HCT116 (cell line): ENCODE measurements around the gene PRDX3. TPM values are rescaled to one million over a fixed set of nuclear protein-coding genes. Genes with fewer than 3 reads are reported as not detected.

Experiments used
- ATAC-seq: fragments of 200-7000 bp; cut with Tn5 transposase; 2 replicates; pipeline ENCODE4 v1.9.1; 2020; ENCODE audit warnings: mild to moderate bottlenecking, moderate library complexity
- BruUV-seq: library from RNA; stranded (reverse); fragments of 400-500 nt; replicated peaks from 2 replicates; lab custom pipeline; 2021; lab: Mats Ljungman, UMichigan
- CTCF ChIA-PET: fragments of 300-600 bp; sonication (Branson Sonifier 250); formaldehyde crosslinking; loops from one replicate; lab custom pipeline; 2021; ENCODE audit warnings: antibody characterized with exemption; lab: Charles Lee
- POLR2A ChIA-PET: fragments of 300-600, 350-600 bp; sonication (Branson Sonifier 250); formaldehyde crosslinking; loops from one replicate; lab custom pipeline; 2021; ENCODE audit warnings: antibody characterized with exemption; lab: Charles Lee
- RAD21 ChIA-PET, 2 experiments: fragments of 300-600 bp; sonication (Branson Sonifier 250); formaldehyde crosslinking; loops; one replicate each; lab custom pipeline; 2023; ENCODE audit warnings: low total read pairs in 2 of 2; ENCODE audit not compliant: uncharacterized antibody in 2 of 2, unreplicated experiment in 2 of 2, low non-redundant PET in 1 of 2; lab: Charles Lee
- DNase-seq: peaks from one replicate; pipeline ENCODE4 v3.0.0-alpha.2; 2010; ENCODE audit warnings: low read depth, low spot score
- H2AFZ ChIP-seq: fragments of 200-600 bp; shearing (Covaris generic), sonication (generic); 2 replicates; pipeline ENCODE4 v1.6.1; 2017; ENCODE audit warnings: low read depth, mixed run types, mixed read lengths, antibody characterized with exemption, low read length; ENCODE audit not compliant: poor library complexity, severe bottlenecking
- H3K27ac ChIP-seq: 2 replicates; pipeline ENCODE4 v1.5.1; 2012; ENCODE audit warnings: low read depth, low read length
- H3K27me3 ChIP-seq: fragments of 200-600 bp; sonication (generic); 2 replicates; pipeline ENCODE4 v1.6.1; 2016; ENCODE audit warnings: mixed run types, low read length, mixed read lengths; ENCODE audit not compliant: insufficient read depth
- H3K36me3 ChIP-seq, 2 experiments: fragments of 200-500 bp in 1 of 2; fragments of 200-600 bp in 1 of 2; sonication (Bioruptor generic) in 1 of 2; sonication (generic) in 1 of 2; 2 replicates each; pipeline versions ENCODE4 v1.5.1 to v1.6.1; 2014 to 2016; ENCODE audit warnings: low read length in 2 of 2, inconsistent platforms in 1 of 2, mixed read lengths in 1 of 2, mixed run types in 1 of 2; ENCODE audit not compliant: insufficient read depth in 2 of 2, control insufficient read depth in 1 of 2
- H3K4me1 ChIP-seq, 2 experiments: fragments of 200-600 bp in 1 of 2; sonication (generic) in 1 of 2; 2 replicates each; pipeline versions ENCODE4 v1.5.1 to v1.6.1; 2012 to 2017; ENCODE audit warnings: low read length in 2 of 2, inconsistent platforms in 1 of 2, mild to moderate bottlenecking in 1 of 2, mixed read lengths in 1 of 2, mixed run types in 1 of 2, moderate library complexity in 1 of 2; ENCODE audit not compliant: insufficient read depth in 2 of 2, control insufficient read depth in 1 of 2
- H3K4me2 ChIP-seq: fragments of 200-600 bp; sonication (generic); 2 replicates; pipeline ENCODE4 v1.6.1; 2017; ENCODE audit warnings: mixed run types, low read length, mixed read lengths
- H3K4me3 ChIP-seq, 2 experiments: fragments of 200-600 bp in 1 of 2; sonication (generic) in 1 of 2; replicated peaks in 1 of 2; 2 replicates each; pipeline ENCODE4 v1.5.1; 2011 to 2016; ENCODE audit warnings: low read length in 2 of 2, control low read depth in 1 of 2, low read depth in 1 of 2, mild to moderate bottlenecking in 1 of 2, mixed read lengths in 1 of 2, mixed run types in 1 of 2
- H3K79me2 ChIP-seq: fragments of 200-600 bp; sonication (generic); 2 replicates; pipeline ENCODE4 v1.6.1; 2017; ENCODE audit warnings: mild to moderate bottlenecking, mixed run types, low read length, moderate library complexity, mixed read lengths; ENCODE audit not compliant: insufficient read depth
- H3K9ac ChIP-seq: fragments of 200-600 bp; sonication (generic); 2 replicates; pipeline ENCODE4 v1.6.1; 2016; ENCODE audit warnings: low read length, mixed read lengths
- H3K9me2 ChIP-seq: fragments of 200-600 bp; sonication (generic), shearing (Covaris generic); 2 replicates; pipeline ENCODE4 v1.6.1; 2017; ENCODE audit warnings: mixed run types, mild to moderate bottlenecking, moderate library complexity; ENCODE audit not compliant: insufficient read depth
- H3K9me3 ChIP-seq, 2 experiments: fragments of 200-500 bp in 1 of 2; fragments of 200-600 bp in 1 of 2; sonication (Bioruptor generic) in 1 of 2; sonication (generic) in 1 of 2; 2 replicates each; pipeline ENCODE4 v1.6.1; 2014 to 2017; ENCODE audit warnings: low read length in 2 of 2, mixed read lengths in 2 of 2, inconsistent platforms in 1 of 2, low read depth in 1 of 2, mild to moderate bottlenecking in 1 of 2, mixed run types in 1 of 2, moderate library complexity in 1 of 2; ENCODE audit not compliant: control insufficient read depth in 1 of 2, insufficient read depth in 1 of 2
- H4K20me1 ChIP-seq: fragments of 200-600 bp; sonication (generic), shearing (Covaris generic); 2 replicates; pipeline ENCODE4 v1.6.1; 2017; ENCODE audit warnings: mixed run types, mild to moderate bottlenecking, moderate library complexity; ENCODE audit not compliant: insufficient read depth
- ATF3 ChIP-seq: IDR thresholded peaks from 2 replicates; pipeline ENCODE4 v1.6.1; 2012
- CEBPB ChIP-seq: IDR thresholded peaks from 2 replicates; pipeline ENCODE4 v1.6.1; 2012; ENCODE audit warnings: low read depth
- CTCF ChIP-seq, 3 experiments: fragments of 200-600 bp in 1 of 3; sonication (generic) in 1 of 3; IDR thresholded peaks in 2 of 3; conservative IDR thresholded peaks in 1 of 3; 2 replicates each; pipeline ENCODE4 v1.5.1; 2012 to 2017; ENCODE audit warnings: low read depth in 2 of 3, low read length in 2 of 3, antibody characterized with exemption in 1 of 3, borderline replicate concordance in 1 of 3, control low read depth in 1 of 3, mild to moderate bottlenecking in 1 of 3, mixed read lengths in 1 of 3, mixed run types in 1 of 3, moderate library complexity in 1 of 3; ENCODE audit not compliant: insufficient read depth in 1 of 3
- EGR1 ChIP-seq: IDR thresholded peaks from 2 replicates; pipeline ENCODE4 v1.6.1; 2012; ENCODE audit warnings: low read depth
- EZH2 ChIP-seq: fragments of 200-600 bp; sonication (generic); IDR thresholded peaks from 2 replicates; pipeline ENCODE4 v1.6.1; 2017; ENCODE audit warnings: antibody characterized with exemption, mixed run types
- FOSL1 ChIP-seq: IDR thresholded peaks from 2 replicates; pipeline ENCODE4 v1.6.1; 2012; ENCODE audit warnings: low read depth
- POLR2AphosphoS5 ChIP-seq: IDR thresholded peaks from 2 replicates; pipeline ENCODE4 v1.6.1; 2011; ENCODE audit warnings: mild to moderate bottlenecking, low read depth, low read length, moderate library complexity
- SIN3A ChIP-seq: IDR thresholded peaks from 2 replicates; pipeline ENCODE4 v1.6.1; 2012; ENCODE audit warnings: low read depth
- SP1 ChIP-seq: IDR thresholded peaks from 2 replicates; pipeline ENCODE4 v1.6.1; 2012; ENCODE audit warnings: low read depth
- SRF ChIP-seq: IDR thresholded peaks from 2 replicates; pipeline ENCODE4 v1.6.1; 2012; ENCODE audit warnings: low read depth
- YY1 ChIP-seq: IDR thresholded peaks from 2 replicates; pipeline ENCODE4 v1.6.1; 2011; ENCODE audit warnings: low read length, low read depth, moderate library complexity, mild to moderate bottlenecking; ENCODE audit not compliant: insufficient replicate concordance; ENCODE audit errors: extremely low read depth
- ZBTB33 ChIP-seq: IDR thresholded peaks from 2 replicates; pipeline ENCODE4 v1.6.1; 2011; ENCODE audit warnings: mild to moderate bottlenecking, low read length, moderate library complexity; ENCODE audit not compliant: insufficient replicate concordance; ENCODE audit errors: extremely low read depth
- ZNF274 ChIP-seq: fragments of 200-500 bp; sonication (Bioruptor generic); IDR thresholded peaks from 2 replicates; pipeline ENCODE4 v1.6.1; 2014; ENCODE audit warnings: mild to moderate bottlenecking, low read depth, low read length, inconsistent platforms
- intact Hi-C: fragments of 100-400 bp; cut with micrococcal nuclease; formaldehyde crosslinking; loops from 2 replicates; pipeline ENCODE4 v1.10.0; 2022
- total RNA-seq: library from RNA; stranded (reverse); gene quantifications from one replicate; pipeline ENCODE4 v1.2.1, GENCODE V29; 2021; ENCODE audit not compliant: unreplicated experiment
- TF ChIP-seq, protein P1 (sequence below): IDR thresholded peaks from 2 replicates; pipeline ENCODE4 v1.6.1; 2012; ENCODE audit warnings: low read depth
- TF ChIP-seq, protein P2 (sequence below): IDR thresholded peaks from 2 replicates; pipeline ENCODE4 v1.6.1; 2012

The PRDX3 gene
- total RNA-seq, 1 experiment from 2014 or later: 281 TPM

DNA sequence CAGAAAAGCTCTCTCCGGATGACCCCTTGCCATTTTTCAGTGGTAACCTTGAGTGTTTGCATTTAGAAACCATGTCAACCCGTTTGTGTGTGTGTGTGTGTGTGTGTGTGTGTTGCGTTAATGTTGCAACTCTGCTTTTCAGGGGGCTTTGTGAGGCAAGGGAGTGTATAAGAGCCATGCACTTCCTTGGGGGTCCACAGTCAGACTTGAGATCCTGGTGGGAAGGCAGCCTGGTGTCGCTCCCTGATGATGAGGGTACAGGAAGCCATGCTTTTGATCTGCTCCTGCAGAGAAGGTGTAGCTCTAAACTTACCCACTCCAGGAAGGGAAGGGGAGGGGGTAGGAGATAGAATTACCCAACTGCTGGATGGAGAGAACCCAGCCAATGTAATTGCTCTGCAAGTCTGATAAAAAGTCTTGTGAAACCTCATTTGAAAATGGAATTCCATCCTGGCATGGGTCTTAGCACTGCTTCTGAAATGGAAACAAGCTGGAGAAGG lies 39.4 kb upstream of the PRDX3 start:
- Histone ChIP-seq H3K9ac (no peak overlapping the region), H3K27ac (no peak overlapping the region), H3K4me3 (no peak overlapping the region)
- POLR2A ChIA-PET: no interaction called here
- TF ChIP-seq SRF: no peak
- no peak for TF ChIP-seq POLR2AphosphoS5
- TF ChIP-seq SP1: no peak
- no peak for TF ChIP-seq EZH2
- TF ChIP-seq ATF3: no peak
- no peak for TF ChIP-seq CEBPB
- no peak for TF ChIP-seq YY1
- TF ChIP-seq SIN3A: no peak
- TF ChIP-seq, protein P1, sequence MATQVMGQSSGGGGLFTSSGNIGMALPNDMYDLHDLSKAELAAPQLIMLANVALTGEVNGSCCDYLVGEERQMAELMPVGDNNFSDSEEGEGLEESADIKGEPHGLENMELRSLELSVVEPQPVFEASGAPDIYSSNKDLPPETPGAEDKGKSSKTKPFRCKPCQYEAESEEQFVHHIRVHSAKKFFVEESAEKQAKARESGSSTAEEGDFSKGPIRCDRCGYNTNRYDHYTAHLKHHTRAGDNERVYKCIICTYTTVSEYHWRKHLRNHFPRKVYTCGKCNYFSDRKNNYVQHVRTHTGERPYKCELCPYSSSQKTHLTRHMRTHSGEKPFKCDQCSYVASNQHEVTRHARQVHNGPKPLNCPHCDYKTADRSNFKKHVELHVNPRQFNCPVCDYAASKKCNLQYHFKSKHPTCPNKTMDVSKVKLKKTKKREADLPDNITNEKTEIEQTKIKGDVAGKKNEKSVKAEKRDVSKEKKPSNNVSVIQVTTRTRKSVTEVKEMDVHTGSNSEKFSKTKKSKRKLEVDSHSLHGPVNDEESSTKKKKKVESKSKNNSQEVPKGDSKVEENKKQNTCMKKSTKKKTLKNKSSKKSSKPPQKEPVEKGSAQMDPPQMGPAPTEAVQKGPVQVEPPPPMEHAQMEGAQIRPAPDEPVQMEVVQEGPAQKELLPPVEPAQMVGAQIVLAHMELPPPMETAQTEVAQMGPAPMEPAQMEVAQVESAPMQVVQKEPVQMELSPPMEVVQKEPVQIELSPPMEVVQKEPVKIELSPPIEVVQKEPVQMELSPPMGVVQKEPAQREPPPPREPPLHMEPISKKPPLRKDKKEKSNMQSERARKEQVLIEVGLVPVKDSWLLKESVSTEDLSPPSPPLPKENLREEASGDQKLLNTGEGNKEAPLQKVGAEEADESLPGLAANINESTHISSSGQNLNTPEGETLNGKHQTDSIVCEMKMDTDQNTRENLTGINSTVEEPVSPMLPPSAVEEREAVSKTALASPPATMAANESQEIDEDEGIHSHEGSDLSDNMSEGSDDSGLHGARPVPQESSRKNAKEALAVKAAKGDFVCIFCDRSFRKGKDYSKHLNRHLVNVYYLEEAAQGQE: no peak
- TF ChIP-seq ZNF274: no peak
- TF ChIP-seq, protein P2, sequence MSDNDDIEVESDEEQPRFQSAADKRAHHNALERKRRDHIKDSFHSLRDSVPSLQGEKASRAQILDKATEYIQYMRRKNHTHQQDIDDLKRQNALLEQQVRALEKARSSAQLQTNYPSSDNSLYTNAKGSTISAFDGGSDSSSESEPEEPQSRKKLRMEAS: no peak
- no peak for TF ChIP-seq CTCF (IDR thresholded peaks at IDR 0.05 in 2 of 3, conservative IDR thresholded peaks at IDR 0.05 in 1 of 3; ENCODE audit: borderline replicate concordance in 1 of 3, insufficient read depth in 1 of 3, low read depth in 2 of 3, low read length in 2 of 3)
- no peak for TF ChIP-seq EGR1
- no peak for TF ChIP-seq FOSL1
- no peak for TF ChIP-seq ZBTB33
- TF ChIP-seq, all 23 proteins: peak for 0
- H3K79me2 ChIP-seq: no peaks in the 10 kb centered on the region
- ATAC-seq: no peak
- H3K9me2 ChIP-seq: no peaks in the 10 kb centered on the region
- H3K4me2 ChIP-seq: no peak overlapping the region
- peaks cover 0 to 6% of the 10 kb centered on the region in 2 experiments; a peak in 1 of 4 replicates for H3K4me1 ChIP-seq
- no peaks in the 10 kb centered on the region for H3K27me3 ChIP-seq
- H3K36me3 ChIP-seq: no peaks in the 10 kb centered on the region
- ChIA-PET CTCF (interaction anchor here (2.3 kb wide), 1 partner anchor 9 kb away, joined by 7 read pairs; no protein-coding TSS in a partner anchor), RAD21 (no interaction called here)
- H3K9me3 ChIP-seq: no peaks in the 10 kb centered on the region
- no peaks in the 10 kb centered on the region for H4K20me1 ChIP-seq
- no peak overlapping the region for H2AFZ ChIP-seq
- DNase-seq: no peak
- BruUV-seq: no TSS peak
- intact Hi-C loops: no loop called here
